Measurements from ENCODE around the gene COA6.
"Not testable (repeated sequence)": the region's sequence is repeated elsewhere in the genome, so short reads cannot be mapped to it uniquely, and the experiment has no call there.

The COA6 gene

DNA sequence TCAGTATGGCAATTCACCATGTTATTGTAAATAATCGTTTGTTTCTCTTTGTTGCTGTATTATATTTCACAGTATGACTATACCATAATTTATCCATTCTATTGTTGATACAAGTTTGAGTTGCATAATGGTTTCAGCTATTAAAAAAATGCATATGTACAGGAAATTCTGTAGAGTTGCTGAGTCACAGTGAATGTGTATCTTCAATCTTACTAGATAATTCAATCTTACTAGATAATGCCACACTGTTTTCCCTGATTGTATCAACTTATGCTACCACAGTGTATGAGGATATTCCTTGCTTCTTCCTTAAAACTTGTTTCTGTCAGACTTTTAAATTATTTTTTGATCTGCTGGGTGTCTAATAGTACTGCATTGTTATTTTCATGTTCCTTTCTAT, 3.5 kb upstream of the COA6 start:
- no peak for DNase-seq (ENCODE audit: low spot score)

DNA sequence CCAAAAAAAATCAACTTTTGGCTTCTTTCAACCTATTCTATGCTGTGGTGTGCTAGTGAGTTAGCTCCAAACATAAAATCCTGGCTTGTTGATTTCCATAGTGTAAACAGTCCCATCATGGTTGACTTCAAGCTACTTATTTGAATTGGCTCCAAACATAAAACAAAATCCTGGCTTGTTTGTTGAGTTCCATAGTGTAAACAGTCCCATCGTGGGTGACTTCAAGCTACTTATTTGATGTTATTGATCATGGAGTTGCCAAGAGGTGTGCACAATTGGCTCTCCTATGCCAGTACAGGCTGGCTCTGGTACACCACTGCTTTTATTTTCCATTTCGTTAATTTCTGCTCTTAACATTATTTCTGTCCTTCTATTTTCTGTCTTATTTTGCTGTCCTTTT, 1.8 kb upstream of the COA6 start:
- DNase-seq (ENCODE audit: low spot score): no peak

DNA sequence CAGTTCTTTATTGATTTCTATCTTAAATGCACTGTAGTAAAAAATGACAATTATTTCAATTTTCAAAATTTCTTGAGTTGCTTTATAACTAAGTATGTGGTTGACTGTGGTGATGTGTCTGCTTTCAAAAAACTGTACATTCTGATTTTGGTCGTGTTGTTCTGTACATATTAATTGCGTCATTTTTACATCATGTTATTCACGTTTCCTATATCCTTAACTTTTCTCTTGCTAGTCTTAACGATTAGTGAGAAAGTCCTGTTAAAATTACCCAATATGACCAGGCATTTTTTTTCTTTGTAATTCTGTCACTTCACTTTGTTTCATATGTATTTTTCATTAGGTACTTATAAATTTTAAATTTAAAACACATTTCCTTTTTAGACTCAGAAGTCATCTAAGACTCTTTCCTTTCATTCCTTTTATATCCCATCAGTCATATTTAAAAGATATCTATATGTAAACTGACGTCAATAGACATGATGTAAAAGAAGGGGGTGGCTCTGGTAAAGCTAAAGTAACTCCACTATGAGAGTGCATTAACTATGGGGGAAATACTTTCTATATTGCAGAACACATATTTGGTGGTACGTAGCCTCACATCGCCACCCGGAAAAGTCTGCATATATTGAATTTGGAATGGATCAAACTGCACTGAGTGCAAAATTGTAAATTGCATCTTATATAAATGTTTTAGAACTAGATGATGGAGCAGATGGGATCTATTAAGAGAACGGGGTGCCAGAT, 1.1 kb upstream of the COA6 start:
- no peak for DNase-seq (ENCODE audit: low spot score)

DNA sequence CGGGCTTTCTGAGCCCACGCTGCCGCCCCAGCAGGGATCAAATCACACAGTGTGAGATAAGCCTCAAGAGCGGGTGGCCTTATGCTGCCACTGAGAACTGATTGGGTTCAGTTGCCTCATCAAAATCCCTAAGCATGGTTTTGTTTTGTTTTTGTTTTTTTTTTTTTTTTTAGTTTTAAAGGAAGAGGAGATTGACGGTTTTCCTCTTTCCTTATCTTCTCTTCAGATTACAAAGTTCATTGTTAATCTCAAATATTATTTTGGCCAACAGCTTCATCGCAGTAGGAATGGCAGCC, 651 bp downstream of the COA6 start:
- DNase-seq (ENCODE audit: low spot score): no peak

DNA sequence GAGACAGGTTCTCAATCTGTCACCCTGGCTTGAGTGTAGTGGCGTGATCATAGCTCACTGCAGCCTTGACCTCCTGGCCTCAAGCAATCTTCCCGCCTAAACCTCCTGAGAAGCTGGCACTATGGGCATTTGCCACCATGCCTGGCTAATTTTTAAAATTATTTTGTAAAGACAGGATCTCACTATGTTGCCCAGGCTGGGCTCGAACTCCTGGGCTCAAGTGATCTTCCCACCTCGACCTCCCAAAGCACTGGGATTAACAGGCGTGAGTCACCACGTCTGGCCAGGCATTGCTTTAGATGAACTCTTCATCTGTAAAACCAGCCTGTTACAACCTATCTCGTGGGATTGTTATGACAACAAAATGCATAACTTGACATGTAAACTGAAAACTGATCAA, 2.4 kb downstream of the COA6 start:
- no peak for DNase-seq (ENCODE audit: low spot score)

DNA sequence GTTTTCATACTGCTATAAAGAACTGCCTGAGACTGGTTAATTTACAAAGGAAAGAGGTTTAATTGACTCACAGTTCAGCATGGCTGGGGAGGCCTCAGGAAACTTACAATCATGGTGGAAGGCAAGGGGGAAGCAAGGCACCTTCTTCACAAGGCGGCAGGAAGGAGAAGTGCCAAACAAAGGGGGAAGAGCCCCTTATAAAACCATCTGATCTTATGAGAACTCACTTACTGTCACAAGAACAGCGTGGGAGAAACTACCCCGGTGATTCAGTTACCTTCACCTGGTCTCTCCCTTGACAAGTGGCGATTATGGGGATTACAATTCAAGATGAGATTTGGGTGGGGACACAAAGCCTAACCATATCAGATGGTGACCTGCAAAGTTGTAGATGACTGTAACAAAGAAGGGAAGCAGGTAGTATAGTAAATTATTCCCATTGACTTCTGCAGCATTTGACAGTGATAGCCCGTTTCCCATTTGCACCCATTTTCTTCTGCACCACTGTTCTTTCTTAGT, 6.4 kb downstream of the COA6 start:
- not testable (repeated sequence) for DNase-seq (ENCODE audit: low spot score)

DNA sequence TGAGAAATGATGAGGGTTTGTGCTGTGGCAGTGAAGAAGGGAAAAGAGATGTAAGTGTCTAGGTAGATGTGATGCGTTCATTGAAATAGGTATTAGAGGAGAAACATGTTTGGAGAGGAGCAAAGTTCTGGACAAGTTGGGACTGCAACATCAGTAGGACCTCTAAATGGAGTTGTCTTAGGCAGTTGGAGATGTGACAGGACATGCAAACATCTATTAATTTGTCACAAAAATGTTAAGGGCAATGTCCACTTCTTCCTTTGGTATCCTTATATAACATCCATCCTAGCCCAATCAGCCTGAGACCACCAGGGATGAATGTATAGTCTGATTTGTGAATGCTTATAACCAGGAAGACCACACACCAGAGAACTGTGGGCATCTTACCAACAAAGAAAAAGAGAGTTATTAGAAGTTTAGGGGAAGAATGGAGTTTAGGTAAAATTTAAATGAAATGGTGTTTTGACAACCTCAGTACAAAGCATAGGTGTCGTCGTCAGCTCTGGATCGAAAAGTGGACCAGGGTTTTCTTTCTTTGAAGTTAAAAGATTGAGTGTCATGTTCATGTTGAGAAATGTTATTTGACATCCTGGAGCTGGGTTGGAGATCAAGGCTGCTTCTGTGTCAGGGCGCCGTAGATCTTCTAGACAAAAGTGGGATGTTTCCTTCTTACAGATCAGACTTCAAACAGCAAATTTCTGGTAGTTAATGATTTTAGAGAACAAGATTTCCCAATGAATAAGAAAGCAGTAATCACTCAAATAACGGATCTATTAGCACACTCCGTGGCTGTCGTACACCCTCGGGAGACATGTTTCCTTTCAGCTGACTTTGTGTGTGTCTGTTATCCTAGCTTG, 8.7 kb downstream of the COA6 start:
- no peak for DNase-seq (ENCODE audit: low spot score)

DNA sequence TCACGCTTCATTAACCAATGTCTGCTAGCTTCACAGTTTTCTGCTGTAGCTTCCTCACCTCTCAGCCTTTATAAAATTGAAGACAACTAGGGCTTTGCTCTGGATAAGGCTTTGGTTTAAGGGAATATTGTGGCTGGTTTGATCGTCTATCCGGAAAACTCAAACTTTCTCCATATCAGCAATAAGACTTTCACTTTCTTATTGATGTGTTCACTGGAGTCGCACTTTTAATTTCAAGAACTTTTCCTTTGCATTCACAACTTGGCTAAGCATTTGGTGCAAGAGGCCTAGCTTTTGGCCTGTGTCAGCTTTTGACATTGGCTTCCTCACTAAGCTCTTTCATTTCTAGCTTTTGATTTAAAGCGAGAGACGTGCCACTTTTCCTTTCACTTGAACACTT, 12.9 kb downstream of the COA6 start:
- DNase-seq (ENCODE audit: low spot score): no peak

DNA sequence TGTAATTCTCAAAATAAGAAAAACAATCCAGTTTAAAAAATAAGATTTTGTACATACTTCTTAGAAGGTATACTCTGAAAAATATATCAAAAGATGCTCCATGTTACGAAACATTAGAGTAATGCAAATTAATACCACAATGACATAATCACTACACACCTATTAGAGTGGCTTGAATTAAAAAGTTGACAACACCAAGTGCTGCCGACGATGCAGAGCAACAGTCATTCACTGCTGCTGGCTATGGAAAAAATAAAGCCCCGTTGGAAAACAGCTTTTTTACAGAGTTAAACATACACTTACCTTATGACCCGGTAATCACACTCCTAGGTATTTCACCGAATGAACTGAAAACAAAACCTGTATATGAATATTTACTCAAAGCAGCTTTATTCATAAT, 14.8 kb downstream of the COA6 start:
- DNase-seq (ENCODE audit: low spot score): no peak

DNA sequence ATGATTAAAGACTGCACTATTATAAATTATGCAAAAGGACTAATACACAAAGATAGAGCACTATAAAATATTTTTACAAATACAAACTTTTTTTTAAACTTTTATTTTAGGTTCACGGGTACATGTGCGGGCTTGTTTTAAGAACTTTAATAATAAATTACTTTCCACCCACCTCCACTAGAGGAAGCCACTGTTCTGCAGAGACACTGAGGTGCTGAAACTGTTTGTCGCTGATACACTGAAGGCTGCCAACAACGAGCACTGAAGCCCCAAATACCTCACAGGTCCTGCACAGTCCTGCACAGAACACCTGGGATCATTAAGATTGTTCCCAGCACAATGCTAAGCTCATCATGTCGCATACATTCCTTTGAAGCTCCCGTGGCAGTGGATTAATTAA, 19.9 kb downstream of the COA6 start:
- DNase-seq (ENCODE audit: low spot score): no peak

DNA sequence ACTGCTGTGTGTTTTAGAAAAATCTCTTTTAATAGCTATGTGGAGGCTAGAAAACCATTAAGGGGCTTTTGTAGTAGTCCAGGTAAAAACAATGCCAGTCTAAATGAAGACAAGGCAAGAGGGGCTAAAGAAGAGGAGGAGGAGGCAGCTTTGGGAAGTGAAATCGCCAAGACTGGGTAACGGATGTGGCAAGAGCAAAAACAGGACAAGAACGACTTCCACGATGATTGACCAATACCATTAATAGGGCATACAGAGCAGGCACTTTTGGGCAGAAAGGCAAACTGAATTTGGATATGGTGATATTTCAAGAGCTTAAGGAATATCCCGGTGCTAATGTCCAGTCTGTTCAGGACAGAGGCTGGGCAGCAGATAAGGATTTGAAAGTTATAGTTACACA, 22.0 kb downstream of the COA6 start:
- DNase-seq (ENCODE audit: low spot score): no peak

DNA sequence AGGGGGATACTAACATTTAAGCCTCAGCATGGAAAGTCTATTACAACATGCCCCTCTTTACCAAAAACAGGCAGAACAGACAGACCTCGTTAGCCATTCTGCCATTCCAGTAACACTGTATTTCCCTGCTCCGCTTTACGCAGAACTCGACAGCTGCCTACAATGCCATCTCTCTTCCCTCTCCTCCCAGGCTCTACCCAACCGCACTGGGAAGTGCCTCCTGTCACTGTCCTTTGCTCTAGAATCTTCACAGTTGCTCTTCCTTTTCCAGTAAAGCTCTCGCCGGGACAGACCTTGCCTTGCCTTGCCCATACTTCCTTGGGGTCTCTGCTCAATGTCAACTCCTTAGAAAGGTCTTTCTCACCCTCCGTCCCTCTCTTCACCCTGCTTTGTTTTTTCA, 22.8 kb downstream of the COA6 start:
- DNase-seq (ENCODE audit: low spot score): no peak

DNA sequence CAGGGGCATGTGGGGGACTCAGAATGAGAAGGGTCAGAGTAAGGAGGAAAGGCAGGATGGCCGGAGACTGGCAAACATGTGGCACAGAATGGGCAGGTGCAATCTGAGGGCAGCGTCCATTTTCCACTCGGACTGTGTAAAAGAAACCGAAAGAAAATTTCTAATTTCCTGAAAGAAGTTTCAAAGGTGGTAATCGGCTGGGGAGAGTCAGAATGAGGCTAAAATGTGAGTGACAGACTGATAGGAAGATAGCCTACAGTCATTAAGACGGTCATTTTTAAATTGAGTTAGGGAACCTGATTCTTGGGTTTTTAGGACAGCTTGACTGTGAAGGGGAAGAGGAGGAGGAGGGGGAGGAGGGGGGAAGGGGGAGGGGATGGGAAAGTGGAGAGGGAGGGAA, 23.6 kb downstream of the COA6 start:
- DNase-seq (ENCODE audit: low spot score): no peak

DNA sequence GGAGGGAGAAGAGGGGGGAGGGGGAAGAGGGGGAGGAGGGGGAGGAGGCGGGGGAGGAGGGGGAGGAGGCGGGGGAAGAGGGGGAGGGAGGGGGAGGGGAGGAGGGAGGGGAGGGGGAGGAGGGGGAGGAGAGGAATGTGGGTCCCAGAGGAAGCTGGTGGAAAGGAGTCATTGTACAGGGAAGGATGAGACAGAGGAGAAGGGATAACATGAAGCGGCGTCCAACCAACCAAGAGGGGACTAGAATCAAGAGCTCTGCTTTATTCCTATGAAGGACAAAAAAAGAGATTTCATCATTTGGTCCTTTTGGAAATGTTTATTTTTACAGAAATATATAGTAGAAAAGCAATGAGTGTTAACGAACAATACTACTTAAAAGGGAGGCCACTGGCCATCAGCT, 24.5 kb downstream of the COA6 start:
- no peak for DNase-seq (ENCODE audit: low spot score)

DNA sequence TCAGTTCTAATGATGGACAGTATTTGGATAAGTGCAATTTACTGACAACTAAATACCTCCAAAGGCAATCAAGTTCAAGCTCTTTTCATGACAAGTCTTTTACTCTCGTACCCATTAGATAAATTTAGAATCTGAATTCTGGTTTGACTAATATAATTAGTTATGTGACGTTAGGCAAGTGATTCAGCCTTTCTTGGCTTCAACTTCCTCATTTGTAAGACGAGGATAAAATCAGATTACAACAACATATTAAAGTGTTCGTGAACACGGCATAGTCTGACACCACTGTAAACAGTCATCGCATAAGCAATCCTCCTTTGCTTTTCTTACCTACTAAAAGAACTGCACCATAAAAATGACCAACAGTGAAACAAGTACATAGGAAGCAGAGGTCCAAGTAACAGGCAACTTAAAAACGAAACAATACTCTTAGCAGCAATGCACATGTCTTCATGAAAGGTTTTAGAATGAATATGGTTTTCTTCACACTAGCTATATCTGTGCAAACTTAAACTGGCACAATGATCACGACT, 25.7 kb downstream of the COA6 start:
- DNase-seq (ENCODE audit: low spot score): no peak

DNA sequence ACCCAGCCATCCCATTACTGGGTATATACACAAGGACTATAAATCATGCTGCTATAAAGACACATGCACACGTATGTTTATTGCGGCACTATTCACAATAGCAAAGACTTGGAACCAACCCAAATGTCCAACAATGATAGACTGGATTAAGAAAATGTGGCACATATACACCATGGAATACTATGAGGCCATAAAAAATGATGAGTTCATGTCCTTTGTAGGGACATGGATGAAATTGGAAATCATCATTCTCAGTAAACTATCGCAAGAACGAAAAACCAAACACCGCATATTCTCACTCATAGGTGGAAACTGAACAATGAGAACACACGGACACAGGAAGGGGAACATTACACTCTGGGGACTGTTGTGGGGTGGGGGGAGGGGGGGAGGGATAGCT, 26.3 kb downstream of the COA6 start:
- DNase-seq (ENCODE audit: low spot score): not testable (repeated sequence)

DNA sequence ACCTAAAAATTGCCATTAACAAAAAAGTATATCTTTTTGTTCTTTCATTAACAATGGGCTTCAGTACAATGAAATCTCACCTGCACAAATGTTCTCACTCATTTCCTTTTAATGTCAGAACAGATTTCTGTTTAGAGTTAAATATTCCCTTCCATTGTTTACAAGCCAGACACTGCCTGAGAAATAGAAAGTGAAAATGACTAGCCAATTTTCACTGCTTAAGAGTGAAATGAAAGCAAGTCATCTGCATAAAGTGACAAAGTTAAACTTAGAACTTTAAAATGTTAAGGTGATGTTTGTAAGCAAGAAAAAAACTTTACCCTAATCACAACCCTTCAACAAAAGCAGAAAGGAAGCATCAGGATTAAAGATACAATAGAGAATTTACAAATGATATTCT, 27.5 kb downstream of the COA6 start:
- peak; percentile 29 for DNase-seq (ENCODE audit: low spot score)

DNA sequence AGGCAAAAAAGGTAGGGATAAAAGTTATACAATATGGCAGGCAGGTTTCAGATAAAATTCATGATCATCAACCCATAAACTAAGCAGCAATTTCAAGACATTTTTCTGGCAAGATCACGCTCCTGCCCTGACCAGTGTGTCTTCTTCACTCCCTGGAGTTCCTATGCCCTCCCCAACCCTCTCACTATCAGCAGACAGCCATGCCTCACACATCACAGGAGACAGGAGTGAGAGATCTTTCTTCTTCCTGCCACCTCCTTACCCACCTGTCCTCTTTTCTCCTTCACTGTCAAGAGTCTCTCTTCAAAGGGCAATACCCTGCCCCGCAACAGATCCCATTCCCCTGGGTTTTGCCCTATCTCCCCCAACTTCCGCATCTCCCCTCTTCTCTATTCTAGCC, 28.4 kb downstream of the COA6 start:
- DNase-seq (ENCODE audit: low spot score): no peak

DNA sequence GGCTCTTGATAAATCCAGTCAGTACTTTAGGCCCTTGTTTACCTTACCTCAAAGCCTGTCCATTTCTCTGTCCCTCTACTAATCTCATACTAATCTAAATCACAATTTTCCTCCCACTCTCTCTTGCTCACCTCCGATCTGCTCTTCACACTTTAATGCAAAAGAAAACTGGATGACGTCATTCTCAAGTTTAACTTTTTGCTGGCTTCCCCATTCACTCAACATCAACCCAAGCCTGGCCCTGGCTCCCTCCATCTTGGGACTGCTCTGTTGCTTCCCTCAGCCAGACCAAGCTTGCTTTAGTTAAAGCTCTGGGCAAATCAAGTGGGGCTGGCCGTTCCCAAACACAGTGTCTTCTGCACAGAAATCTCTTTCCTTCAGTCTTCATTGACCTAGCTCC, 29.7 kb downstream of the COA6 start:
- DNase-seq (ENCODE audit: low spot score): no peak

DNA sequence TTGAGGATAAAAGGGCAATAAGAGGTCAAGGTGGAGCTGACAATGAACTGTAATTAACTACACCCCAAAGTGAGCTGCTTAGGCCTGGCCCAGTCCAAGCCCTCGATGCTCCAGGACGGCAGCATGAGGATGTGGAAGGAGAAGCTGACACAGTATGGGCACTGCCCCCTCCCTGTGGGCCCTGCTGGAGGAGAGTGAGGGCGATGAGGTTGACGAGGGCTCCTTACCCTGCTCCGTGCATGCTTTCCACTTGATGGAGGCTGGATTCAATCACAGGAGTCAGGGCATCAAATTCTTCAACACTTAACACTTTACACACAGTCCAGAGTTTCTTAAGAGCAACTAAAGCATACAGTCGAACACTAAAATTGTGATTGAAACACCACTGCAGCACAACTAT, 32.4 kb downstream of the COA6 start:
- no peak for DNase-seq (ENCODE audit: low spot score)

DNA sequence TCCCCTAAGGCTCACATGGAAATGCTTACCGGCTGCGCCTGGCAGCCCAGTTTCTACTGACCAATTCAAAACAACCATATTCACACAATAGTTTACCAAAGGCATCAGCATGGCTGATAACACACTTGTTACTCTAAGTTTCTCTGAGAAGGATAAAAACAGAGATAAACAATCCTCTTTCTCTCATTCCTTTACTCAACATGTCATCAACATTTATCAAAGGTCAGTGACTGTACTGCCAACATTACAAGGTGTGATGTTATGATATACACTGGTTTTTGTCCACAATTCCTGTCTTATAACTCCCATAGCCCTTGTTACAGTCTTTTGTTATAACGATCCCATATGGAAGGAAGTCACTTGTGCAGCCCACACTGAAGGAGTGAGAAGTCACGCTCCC, 33.6 kb downstream of the COA6 start:
- DNase-seq (ENCODE audit: low spot score): no peak

DNA sequence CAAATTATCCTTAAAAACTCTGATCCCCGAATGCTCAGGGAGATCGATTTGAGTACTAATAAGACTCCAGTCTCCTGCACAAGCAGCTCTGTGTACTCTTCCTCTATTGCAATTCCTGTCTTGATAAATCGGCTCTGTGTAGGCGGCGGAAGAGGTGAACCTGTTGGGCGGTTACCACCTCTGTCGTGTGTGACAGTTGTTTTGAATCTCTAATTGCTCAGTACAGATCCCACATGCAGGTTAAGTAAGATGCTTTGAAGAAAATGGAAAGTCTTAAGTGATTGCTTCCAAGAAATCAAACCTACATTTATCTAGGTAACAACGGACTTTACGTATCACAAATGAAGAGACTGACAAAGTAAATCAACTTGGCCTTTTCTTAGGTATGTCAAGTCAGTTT, 35.5 kb downstream of the COA6 start:
- DNase-seq (ENCODE audit: low spot score): no peak

DNA sequence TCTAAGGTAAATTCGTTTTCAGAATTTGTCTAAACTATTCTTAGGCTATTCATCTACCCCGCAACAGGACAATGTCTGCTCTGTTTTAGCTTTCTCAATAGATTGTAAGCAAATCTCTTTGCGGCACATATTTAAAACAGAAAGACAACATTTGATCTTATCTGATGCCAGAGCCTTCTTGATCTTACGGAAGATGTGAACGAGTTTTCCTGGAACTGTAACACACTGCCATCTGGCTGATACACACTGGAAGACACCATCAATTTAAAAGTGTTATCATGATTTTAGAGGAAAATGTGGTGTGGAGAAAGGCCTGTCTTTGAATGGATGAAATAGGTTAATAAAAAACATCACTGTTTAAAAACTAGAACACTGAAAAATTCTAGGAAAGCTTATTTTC, 36.1 kb downstream of the COA6 start:
- DNase-seq (ENCODE audit: low spot score): no peak

Measured in hematopoietic multipotent progenitor cell treated with erythropoietin and hydrocortisone succinate and interleukin-3 and kit ligand, for 17 days (in vitro differentiated cells).